ENCODE data around the gene NSMCE1. TPM values are rescaled to one million over a fixed set of nuclear protein-coding genes. Genes with fewer than 3 reads are reported as not detected.
A peak's percentile ranks its signal among the peaks of the same experiment; 100 is the strongest.

Gene NSMCE1
- total RNA-seq, 2 donors from 2014 or later: 119 to 165 TPM

GRCh38 chr16:27191352-27191924 is 77.1 kb downstream of the NSMCE1 start:
- ATAC-seq (replicated peaks in 1 of 2) (no peak), DNase-seq (no peak)
- H3K36me3 Mint-ChIP-seq (ENCODE audit: insufficient read depth in 2 of 2): peaks cover 5% of the 10 kb centered on the region in 2 donors
- H3K27ac Mint-ChIP-seq: no peak overlapping the region
- H3K9me3 Mint-ChIP-seq: peaks cover 2 to 7% of the 10 kb centered on the region in 2 donors
- H3K4me1 Mint-ChIP-seq (ENCODE audit: low read depth): peaks cover 15% of the 10 kb centered on the region
- no peaks in the 10 kb centered on the region for H3K27me3 Mint-ChIP-seq (ENCODE audit: low read depth)
- no peak overlapping the region for H3K4me3 Mint-ChIP-seq

- H3K27me3 Mint-ChIP-seq (ENCODE audit: low read depth): no peaks in the 10 kb centered on the region
- no peak for ATAC-seq (replicated peaks in 1 of 2)
These were observed 78.2 kb downstream of the NSMCE1 start for GRCh38 chr16:27190316-27190871.

GRCh38 chr16:27189335-27189972 is 79.1 kb downstream of the NSMCE1 start:
- no peak overlapping the region for H3K4me3 Mint-ChIP-seq
- DNase-seq: no peak
- no peaks in the 10 kb centered on the region for H3K27me3 Mint-ChIP-seq (ENCODE audit: low read depth)
- H3K9me3 Mint-ChIP-seq: peaks cover 0 to 3% of the 10 kb centered on the region in 2 donors
- peaks cover 4% of the 10 kb centered on the region for H3K4me1 Mint-ChIP-seq (ENCODE audit: low read depth)
- no peak overlapping the region for H3K27ac Mint-ChIP-seq
- peaks cover 0 to under 1% of the 10 kb centered on the region in 2 donors for H3K36me3 Mint-ChIP-seq (ENCODE audit: insufficient read depth in 2 of 2)
- ATAC-seq (replicated peaks in 1 of 2): no peak

More at GRCh38 chr16:27190316-27190871, 78.2 kb downstream of the NSMCE1 start:
- no peak overlapping the region for H3K27ac Mint-ChIP-seq
- peaks cover 2 to 4% of the 10 kb centered on the region in 2 donors for H3K36me3 Mint-ChIP-seq (ENCODE audit: insufficient read depth in 2 of 2)
- H3K4me1 Mint-ChIP-seq (ENCODE audit: low read depth): peaks cover 5% of the 10 kb centered on the region
- no peak overlapping the region for H3K4me3 Mint-ChIP-seq
- no peak for DNase-seq
- peaks cover 0 to 7% of the 10 kb centered on the region in 2 donors for H3K9me3 Mint-ChIP-seq

- no peaks in the 10 kb centered on the region for H3K36me3 Mint-ChIP-seq (ENCODE audit: insufficient read depth in 2 of 2)
- H3K9me3 Mint-ChIP-seq: no peaks in the 10 kb centered on the region
- H3K4me1 Mint-ChIP-seq (ENCODE audit: low read depth): peaks cover 4% of the 10 kb centered on the region
- ATAC-seq (replicated peaks in 1 of 2) (no peak), DNase-seq (no peak)
- H3K4me3 Mint-ChIP-seq: no peak overlapping the region
- H3K27ac Mint-ChIP-seq: no peak overlapping the region
- no peaks in the 10 kb centered on the region for H3K27me3 Mint-ChIP-seq (ENCODE audit: low read depth)
These were observed 79.9 kb downstream of the NSMCE1 start for GRCh38 chr16:27188633-27189032.

- no peak overlapping the region for H3K27ac Mint-ChIP-seq
- H3K27me3 Mint-ChIP-seq (ENCODE audit: low read depth): no peaks in the 10 kb centered on the region
- no peaks in the 10 kb centered on the region for H3K36me3 Mint-ChIP-seq (ENCODE audit: insufficient read depth in 2 of 2)
- DNase-seq (no peak), ATAC-seq (replicated peaks in 1 of 2) (no peak)
- H3K4me1 Mint-ChIP-seq (ENCODE audit: low read depth): peaks cover 13% of the 10 kb centered on the region
- H3K9me3 Mint-ChIP-seq: peaks cover 0 to 2% of the 10 kb centered on the region in 2 donors
- no peak overlapping the region for H3K4me3 Mint-ChIP-seq
These were observed 82.8 kb downstream of the NSMCE1 start for GRCh38 chr16:27185776-27186130.

GRCh38 chr16:27182906-27183405 is 85.6 kb downstream of the NSMCE1 start:
- Mint-ChIP-seq H3K36me3 (ENCODE audit: insufficient read depth in 2 of 2) (no peaks in the 10 kb centered on the region), H3K27me3 (ENCODE audit: low read depth) (no peaks in the 10 kb centered on the region), H3K9me3 (peaks cover 0 to 2% of the 10 kb centered on the region in 2 donors), H3K27ac (no peak overlapping the region), H3K4me3 (no peak overlapping the region), H3K4me1 (ENCODE audit: low read depth) (peaks cover 37% of the 10 kb centered on the region)
- ATAC-seq (replicated peaks in 1 of 2): no peak
- no peak for DNase-seq

GRCh38 chr16:27181019-27181790 is 87.4 kb downstream of the NSMCE1 start:
- Mint-ChIP-seq H3K4me3 (no peak overlapping the region), H3K27ac (no peak overlapping the region), H3K9me3 (peaks cover 0 to 2% of the 10 kb centered on the region in 2 donors), H3K36me3 (ENCODE audit: insufficient read depth in 2 of 2) (no peaks in the 10 kb centered on the region), H3K27me3 (ENCODE audit: low read depth) (no peaks in the 10 kb centered on the region), H3K4me1 (ENCODE audit: low read depth) (peaks cover 55% of the 10 kb centered on the region)
- DNase-seq (no peak), ATAC-seq (replicated peaks in 1 of 2) (no peak)

- Mint-ChIP-seq H3K27ac (no peak overlapping the region), H3K4me3 (peak overlapping the region; percentile 0 to 2), H3K9me3 (peaks cover 0 to 2% of the 10 kb centered on the region in 2 donors), H3K27me3 (ENCODE audit: low read depth) (no peaks in the 10 kb centered on the region), H3K4me1 (ENCODE audit: low read depth) (peaks cover 62% of the 10 kb centered on the region), H3K36me3 (ENCODE audit: insufficient read depth in 2 of 2) (no peaks in the 10 kb centered on the region)
- peak; percentile 84 to 85 for ATAC-seq (replicated peaks in 1 of 2)
- DNase-seq: peak; percentile 89 to 91
These were observed 89.0 kb downstream of the NSMCE1 start for GRCh38 chr16:27179500-27180072.

- peak overlapping the region; percentile 61 for H3K27ac Mint-ChIP-seq
- peak overlapping the region; percentile 18 to 37 for H3K4me3 Mint-ChIP-seq
- H3K27me3 Mint-ChIP-seq (ENCODE audit: low read depth): no peaks in the 10 kb centered on the region
- H3K4me1 Mint-ChIP-seq (ENCODE audit: low read depth): peaks cover 83% of the 10 kb centered on the region
- H3K9me3 Mint-ChIP-seq: peaks cover 2% of the 10 kb centered on the region in 2 donors
- DNase-seq: peak; percentile 38 to 45
- peak; percentile 59 to 61 for ATAC-seq (replicated peaks in 1 of 2)
- peaks cover 0 to 4% of the 10 kb centered on the region in 2 donors for H3K36me3 Mint-ChIP-seq (ENCODE audit: insufficient read depth in 2 of 2)
These were observed 91.4 kb downstream of the NSMCE1 start for GRCh38 chr16:27177031-27177774.

GRCh38 chr16:27175888-27176287 is 92.7 kb downstream of the NSMCE1 start:
- no peak for DNase-seq
- peaks cover 87% of the 10 kb centered on the region for H3K4me1 Mint-ChIP-seq (ENCODE audit: low read depth)
- no peak overlapping the region for H3K4me3 Mint-ChIP-seq
- H3K27me3 Mint-ChIP-seq (ENCODE audit: low read depth): no peaks in the 10 kb centered on the region
- H3K36me3 Mint-ChIP-seq (ENCODE audit: insufficient read depth in 2 of 2): peaks cover 8 to 12% of the 10 kb centered on the region in 2 donors
- peaks cover 4 to 6% of the 10 kb centered on the region in 2 donors for H3K9me3 Mint-ChIP-seq
- no peak overlapping the region for H3K27ac Mint-ChIP-seq
- no peak for ATAC-seq (replicated peaks in 1 of 2)

Data from activated T-cell treated with anti-CD3 and anti-CD28 coated beads, Interleukin-2, amount 50 U/mL, for 72 hours (primary cell).